Measurements from ENCODE around the gene TRAF2. TPM values are rescaled to one million over a fixed set of nuclear protein-coding genes. Genes with fewer than 3 reads are reported as not detected.

TRAF2 gene
- total RNA-seq, 5 donors from 2014 or later (not counting 1 experiment from before 2014, with no cell fraction given): 20.9 to 38.7 (median 33.7) TPM

DNA sequence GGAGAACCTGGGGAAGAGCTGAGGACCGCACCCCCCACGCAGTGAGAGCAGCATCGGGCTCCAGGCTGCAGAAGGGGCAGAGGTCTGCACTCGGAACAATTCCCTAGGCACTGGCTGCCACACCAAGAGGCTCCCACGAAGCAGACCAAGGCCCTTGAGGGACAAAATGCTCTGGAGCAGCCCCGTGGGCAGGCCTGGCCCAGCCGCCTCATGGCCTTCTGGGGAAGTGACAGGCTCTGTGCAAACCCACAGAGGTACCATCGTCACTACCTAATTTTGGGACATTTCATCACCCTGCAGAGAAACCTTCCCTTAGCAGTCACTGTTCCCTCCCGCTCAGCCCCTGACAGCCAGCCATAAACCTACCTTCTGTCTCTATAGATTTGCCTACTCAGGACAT, 42.3 kb downstream of the TRAF2 start:
- H3K27me3 ChIP-seq (replicated peaks in 1 of 2; ENCODE audit: control insufficient read depth in 2 of 2, extremely low read depth in 1 of 2, insufficient read depth in 2 of 2, low read length in 1 of 2): no peaks in the 10 kb centered on the region
- ATAC-seq (replicated peaks in 1 of 4) (peak in 1 of 4 experiments; percentile 19), DNase-seq (no peak)
- Mint-ChIP-seq H3K4me1 (peaks cover 2 to 7% (median 6%) of the 10 kb centered on the region in 3 donors), H3K9me3 (no peaks in the 10 kb centered on the region), H3K36me3 (peaks cover 9% of the 10 kb centered on the region), H3K27me3 (no peaks in the 10 kb centered on the region), H3K4me3 (no peak overlapping the region), H3K27ac (peak overlapping the region in 1 of 2 donors; percentile 29)
- no peak overlapping the region for H3K4me3 ChIP-seq (ENCODE audit: control insufficient read depth in 1 of 2, extremely low read depth in 1 of 2, low read length in 1 of 2)
- ChIA-PET CTCF (interaction anchor here in 1 of 2 donors (0.6 kb wide), 2 partner anchors 94 to 118 kb away, joined by 3 to 7 read pairs; no protein-coding TSS in a partner anchor), POLR2A (interaction anchor here in 1 of 2 donors (0.6 kb wide), 1 partner anchor 10 kb away, joined by 12 read pairs; no protein-coding TSS in a partner anchor)
- WGBS (ENCODE audit: insufficient coverage): 91% methylated on average over 8 of the region's 9 CpGs
- H3K9me3 ChIP-seq: no peaks in the 10 kb centered on the region
- H3K27ac ChIP-seq (ENCODE audit: low read length): no peak overlapping the region
- H3K4me1 ChIP-seq (ENCODE audit: control insufficient read depth in 1 of 2, extremely low read depth in 1 of 2, insufficient read depth in 2 of 2, low read length in 2 of 2): no peaks in the 10 kb centered on the region
- H3K36me3 ChIP-seq (ENCODE audit: control insufficient read depth in 2 of 2, extremely low read depth in 1 of 2, insufficient read depth in 1 of 2, low read length in 1 of 2): peaks cover 3 to 23% of the 10 kb centered on the region in 2 donors

DNA sequence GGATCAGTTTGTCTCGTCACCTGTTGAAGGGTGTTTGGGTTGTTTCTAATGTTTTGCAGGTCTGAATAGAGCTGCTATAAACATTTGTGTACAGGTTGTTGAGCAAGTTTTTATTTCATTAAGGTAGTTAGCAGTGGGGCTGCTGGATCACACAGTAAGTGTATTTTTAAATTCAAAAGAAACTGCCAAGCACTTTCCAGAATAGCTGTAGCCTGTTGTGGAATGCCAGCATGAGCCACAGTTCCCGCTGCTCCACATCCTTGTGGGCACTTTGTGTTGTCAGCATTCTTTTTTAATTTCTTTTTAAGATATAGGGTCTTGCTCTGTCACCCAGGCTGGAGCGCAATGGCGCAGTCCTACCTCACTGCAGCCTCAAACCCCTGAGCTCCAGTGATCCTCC, 43.7 kb downstream of the TRAF2 start:
- H3K4me1 Mint-ChIP-seq: peaks cover 2 to 7% (median 6%) of the 10 kb centered on the region in 3 donors
- no peak overlapping the region for H3K4me3 Mint-ChIP-seq
- Histone ChIP-seq H3K4me1 (ENCODE audit: control insufficient read depth in 1 of 2, extremely low read depth in 1 of 2, insufficient read depth in 2 of 2, low read length in 2 of 2) (no peaks in the 10 kb centered on the region), H3K4me3 (ENCODE audit: control insufficient read depth in 1 of 2, extremely low read depth in 1 of 2, low read length in 1 of 2) (no peak overlapping the region), H3K9me3 (no peaks in the 10 kb centered on the region), H3K27me3 (replicated peaks in 1 of 2; ENCODE audit: control insufficient read depth in 2 of 2, extremely low read depth in 1 of 2, insufficient read depth in 2 of 2, low read length in 1 of 2) (no peaks in the 10 kb centered on the region), H3K27ac (ENCODE audit: low read length) (no peak overlapping the region), H3K36me3 (ENCODE audit: control insufficient read depth in 2 of 2, extremely low read depth in 1 of 2, insufficient read depth in 1 of 2, low read length in 1 of 2) (peaks cover 3 to 16% of the 10 kb centered on the region in 2 donors)
- H3K27ac Mint-ChIP-seq: no peak overlapping the region
- no peak for ATAC-seq (replicated peaks in 1 of 4)
- no peak for DNase-seq
- ChIA-PET POLR2A (no interaction called here), CTCF (interaction anchor here in 1 of 2 donors (0.7 kb wide), 1 partner anchor 136 kb away, joined by 5 read pairs; no protein-coding TSS in a partner anchor)
- no peaks in the 10 kb centered on the region for H3K9me3 Mint-ChIP-seq
- 100% methylated on average over 1 of the region's 4 CpGs for WGBS (ENCODE audit: insufficient coverage)
- H3K27me3 Mint-ChIP-seq: no peaks in the 10 kb centered on the region
- peaks cover 9% of the 10 kb centered on the region for H3K36me3 Mint-ChIP-seq

DNA sequence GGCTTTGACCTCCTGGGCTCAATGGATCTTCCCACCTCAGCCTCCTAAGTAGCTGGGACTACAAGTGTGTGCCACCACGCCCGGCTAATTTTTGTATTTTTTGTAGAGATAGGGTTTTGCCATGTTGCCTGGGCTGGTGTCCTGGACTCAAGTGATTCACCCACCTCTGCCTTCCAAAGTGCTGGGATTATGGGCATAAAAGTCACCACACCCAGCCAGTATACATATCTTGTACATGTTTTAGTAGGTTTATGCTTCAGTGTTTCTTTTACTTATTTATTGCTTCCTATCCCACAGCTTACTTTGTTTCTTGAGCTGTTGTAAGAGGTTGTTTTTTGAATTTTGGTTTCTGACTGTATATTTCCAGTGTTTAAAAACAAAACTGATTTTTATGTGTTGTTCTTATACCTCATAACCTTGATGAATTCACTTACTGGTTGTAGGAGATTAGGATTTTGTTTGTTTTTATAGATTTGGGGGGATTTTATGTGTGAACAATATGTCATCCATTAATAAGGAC, 45.4 kb downstream of the TRAF2 start:
- Histone ChIP-seq H3K27ac (ENCODE audit: low read length) (no peak overlapping the region), H3K4me3 (ENCODE audit: control insufficient read depth in 1 of 2, extremely low read depth in 1 of 2, low read length in 1 of 2) (no peak overlapping the region), H3K9me3 (no peaks in the 10 kb centered on the region), H3K36me3 (ENCODE audit: control insufficient read depth in 2 of 2, extremely low read depth in 1 of 2, insufficient read depth in 1 of 2, low read length in 1 of 2) (peaks cover 0 to 3% of the 10 kb centered on the region in 2 donors), H3K27me3 (replicated peaks in 1 of 2; ENCODE audit: control insufficient read depth in 2 of 2, extremely low read depth in 1 of 2, insufficient read depth in 2 of 2, low read length in 1 of 2) (no peaks in the 10 kb centered on the region), H3K4me1 (ENCODE audit: control insufficient read depth in 1 of 2, extremely low read depth in 1 of 2, insufficient read depth in 2 of 2, low read length in 2 of 2) (no peaks in the 10 kb centered on the region)
- Mint-ChIP-seq H3K27me3 (no peaks in the 10 kb centered on the region), H3K27ac (peak overlapping the region in 1 of 2 donors; percentile 71), H3K4me3 (no peak overlapping the region), H3K36me3 (peaks cover 8% of the 10 kb centered on the region), H3K4me1 (peaks cover 2 to 10% (median 7%) of the 10 kb centered on the region in 3 donors), H3K9me3 (no peaks in the 10 kb centered on the region)
- ATAC-seq (replicated peaks in 1 of 4) (no peak), DNase-seq (no peak)
- ChIA-PET CTCF (interaction anchor here in 1 of 2 donors (0.9 kb wide), 1 partner anchor 104 kb away, joined by 4 read pairs; no protein-coding TSS in a partner anchor), POLR2A (no interaction called here)
- no CpG with 5 or more reads among the region's 2 CpGs for WGBS (ENCODE audit: insufficient coverage)

DNA sequence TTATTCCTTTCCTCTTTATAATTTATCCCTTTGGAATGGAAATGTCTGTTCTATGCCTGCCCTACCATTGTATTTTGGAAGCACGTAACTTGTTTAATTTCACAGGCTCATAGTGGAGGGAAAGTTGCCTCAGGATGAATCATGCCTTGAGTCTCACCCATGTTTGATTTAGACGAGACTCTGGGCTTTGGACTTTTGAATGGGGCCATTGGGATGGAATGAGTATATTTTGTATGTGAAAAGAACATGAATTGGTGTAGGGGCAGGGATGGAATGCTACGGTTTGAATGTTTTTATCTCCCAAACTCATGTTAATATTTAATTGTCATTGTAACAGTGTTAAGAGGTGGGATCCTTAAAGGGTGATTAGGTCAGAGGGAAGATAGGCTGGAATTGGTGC, 48.0 kb downstream of the TRAF2 start:
- ChIA-PET POLR2A (no interaction called here), CTCF (no interaction called here)
- ATAC-seq (replicated peaks in 1 of 4) (no peak), DNase-seq (no peak)
- 86% methylated on average over 1 of the region's 3 CpGs for WGBS (ENCODE audit: insufficient coverage)
- H3K9me3 ChIP-seq: no peaks in the 10 kb centered on the region
- H3K27me3 ChIP-seq (replicated peaks in 1 of 2; ENCODE audit: control insufficient read depth in 2 of 2, extremely low read depth in 1 of 2, insufficient read depth in 2 of 2, low read length in 1 of 2): no peaks in the 10 kb centered on the region
- no peaks in the 10 kb centered on the region for H3K4me1 ChIP-seq (ENCODE audit: control insufficient read depth in 1 of 2, extremely low read depth in 1 of 2, insufficient read depth in 2 of 2, low read length in 2 of 2)
- Mint-ChIP-seq H3K4me3 (no peak overlapping the region), H3K27me3 (no peaks in the 10 kb centered on the region), H3K27ac (no peak overlapping the region), H3K4me1 (peaks cover 0 to 12% (median 7%) of the 10 kb centered on the region in 3 donors), H3K36me3 (peaks cover 7% of the 10 kb centered on the region), H3K9me3 (no peaks in the 10 kb centered on the region)
- H3K4me3 ChIP-seq (ENCODE audit: control insufficient read depth in 1 of 2, extremely low read depth in 1 of 2, low read length in 1 of 2): no peak overlapping the region
- no peak overlapping the region for H3K27ac ChIP-seq (ENCODE audit: low read length)
- H3K36me3 ChIP-seq (ENCODE audit: control insufficient read depth in 2 of 2, extremely low read depth in 1 of 2, insufficient read depth in 1 of 2, low read length in 1 of 2): peaks cover 0 to 3% of the 10 kb centered on the region in 2 donors

DNA sequence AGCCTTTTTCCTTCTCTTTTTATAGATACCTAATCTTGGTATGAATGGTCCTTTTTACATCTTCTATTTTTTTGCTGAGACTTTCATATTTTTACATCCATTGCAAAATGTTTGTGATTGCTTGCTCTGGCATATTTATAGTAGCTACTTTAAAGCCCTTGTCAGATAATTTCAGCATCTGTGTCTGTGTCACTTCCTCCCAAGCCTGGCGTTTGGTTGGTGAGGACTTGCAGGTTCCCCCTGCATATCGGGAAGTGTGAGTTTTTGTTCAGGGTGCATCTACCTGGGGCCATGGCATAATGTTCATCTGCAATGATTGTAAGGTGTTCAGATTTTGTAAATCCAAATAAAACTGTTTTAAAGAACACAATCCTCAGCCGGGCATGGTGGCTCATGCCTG, 49.3 kb downstream of the TRAF2 start:
- Histone ChIP-seq H3K36me3 (ENCODE audit: control insufficient read depth in 2 of 2, extremely low read depth in 1 of 2, insufficient read depth in 1 of 2, low read length in 1 of 2) (peaks cover 10 to 11% of the 10 kb centered on the region in 2 donors), H3K27me3 (replicated peaks in 1 of 2; ENCODE audit: control insufficient read depth in 2 of 2, extremely low read depth in 1 of 2, insufficient read depth in 2 of 2, low read length in 1 of 2) (no peaks in the 10 kb centered on the region), H3K4me1 (ENCODE audit: control insufficient read depth in 1 of 2, extremely low read depth in 1 of 2, insufficient read depth in 2 of 2, low read length in 2 of 2) (no peaks in the 10 kb centered on the region), H3K9me3 (no peaks in the 10 kb centered on the region), H3K27ac (ENCODE audit: low read length) (no peak overlapping the region), H3K4me3 (ENCODE audit: control insufficient read depth in 1 of 2, extremely low read depth in 1 of 2, low read length in 1 of 2) (no peak overlapping the region)
- peaks cover 0 to 12% (median 7%) of the 10 kb centered on the region in 3 donors for H3K4me1 Mint-ChIP-seq
- no peak overlapping the region for H3K4me3 Mint-ChIP-seq
- ChIA-PET CTCF (no interaction called here), POLR2A (no interaction called here)
- no peaks in the 10 kb centered on the region for H3K9me3 Mint-ChIP-seq
- WGBS (ENCODE audit: insufficient coverage): 100% methylated on average over 1 of the region's 3 CpGs
- H3K27me3 Mint-ChIP-seq: no peaks in the 10 kb centered on the region
- DNase-seq (no peak), ATAC-seq (replicated peaks in 1 of 4) (no peak)
- H3K27ac Mint-ChIP-seq: no peak overlapping the region
- H3K36me3 Mint-ChIP-seq: peaks cover 14% of the 10 kb centered on the region

DNA sequence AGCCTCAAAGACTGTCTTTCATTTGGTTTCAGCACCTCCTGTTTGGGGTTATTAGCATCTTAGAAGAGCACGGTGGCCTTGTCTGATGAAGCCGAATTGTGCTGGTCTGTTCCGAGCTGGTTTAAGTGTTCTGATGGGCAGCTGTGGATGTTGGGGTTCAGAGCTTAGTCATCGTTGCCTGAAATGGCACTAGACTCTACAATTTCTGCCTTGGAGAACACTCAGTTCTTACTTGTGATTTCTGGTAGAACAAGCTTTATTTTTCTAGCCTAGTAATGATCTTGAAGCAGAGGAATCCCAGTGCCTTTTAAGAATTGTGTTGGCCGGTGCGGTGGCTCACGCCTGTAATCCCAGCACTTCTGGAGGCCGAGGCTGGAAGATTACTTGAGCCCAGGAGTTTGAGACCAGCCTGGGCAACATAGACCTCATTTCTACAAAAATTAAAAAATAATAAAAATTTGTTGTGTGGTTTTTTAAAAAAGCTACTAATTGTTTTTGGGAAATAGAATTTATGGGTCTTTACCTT, 50.4 kb downstream of the TRAF2 start:
- Mint-ChIP-seq H3K36me3 (peaks cover 19% of the 10 kb centered on the region), H3K4me1 (peaks cover 0 to 12% (median 7%) of the 10 kb centered on the region in 3 donors), H3K27ac (no peak overlapping the region), H3K9me3 (no peaks in the 10 kb centered on the region), H3K27me3 (no peaks in the 10 kb centered on the region), H3K4me3 (no peak overlapping the region)
- ATAC-seq (replicated peaks in 1 of 4) (no peak), DNase-seq (no peak)
- WGBS (ENCODE audit: insufficient coverage): 71% methylated on average over 1 of the region's 8 CpGs
- ChIA-PET CTCF (no interaction called here), POLR2A (no interaction called here)
- H3K36me3 ChIP-seq (ENCODE audit: control insufficient read depth in 2 of 2, extremely low read depth in 1 of 2, insufficient read depth in 1 of 2, low read length in 1 of 2): peaks cover 20% of the 10 kb centered on the region in 2 donors
- H3K27me3 ChIP-seq (replicated peaks in 1 of 2; ENCODE audit: control insufficient read depth in 2 of 2, extremely low read depth in 1 of 2, insufficient read depth in 2 of 2, low read length in 1 of 2): no peaks in the 10 kb centered on the region
- H3K4me3 ChIP-seq (ENCODE audit: control insufficient read depth in 1 of 2, extremely low read depth in 1 of 2, low read length in 1 of 2): no peak overlapping the region
- H3K27ac ChIP-seq (ENCODE audit: low read length): no peak overlapping the region
- H3K4me1 ChIP-seq (ENCODE audit: control insufficient read depth in 1 of 2, extremely low read depth in 1 of 2, insufficient read depth in 2 of 2, low read length in 2 of 2): peaks cover 0 to 5% of the 10 kb centered on the region in 2 experiments
- H3K9me3 ChIP-seq: no peaks in the 10 kb centered on the region

Measured in T-cell (primary cell).